Measurements from ENCODE around the gene PANX3. TPM values are rescaled to one million over a fixed set of nuclear protein-coding genes. Genes with fewer than 3 reads are reported as not detected.

Gene PANX3
- polyA plus RNA-seq, 1 of the 3 experiments (the other 2 are of a cell fraction), result not detected

DNA sequence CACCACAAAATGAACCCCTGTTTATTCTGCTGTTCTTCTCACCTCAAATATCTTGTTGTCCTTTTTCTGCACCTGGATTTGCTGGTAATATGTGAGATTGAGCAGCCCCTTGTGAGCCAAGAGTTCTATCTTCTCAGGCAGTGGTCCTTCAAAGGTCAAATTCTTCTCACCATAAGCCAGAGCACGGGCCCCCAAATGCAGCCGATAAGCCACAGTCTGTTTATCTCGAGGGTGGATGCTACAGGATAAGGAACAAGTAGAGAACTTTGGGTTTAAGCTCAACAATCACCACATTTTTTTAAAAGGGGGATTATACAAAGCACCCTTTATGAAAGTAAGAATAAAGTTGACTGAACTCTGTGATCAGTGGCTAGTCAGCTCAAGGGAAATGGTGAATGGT, 27.3 kb downstream of the PANX3 start (continued):
- TF ChIP-seq, protein P1, sequence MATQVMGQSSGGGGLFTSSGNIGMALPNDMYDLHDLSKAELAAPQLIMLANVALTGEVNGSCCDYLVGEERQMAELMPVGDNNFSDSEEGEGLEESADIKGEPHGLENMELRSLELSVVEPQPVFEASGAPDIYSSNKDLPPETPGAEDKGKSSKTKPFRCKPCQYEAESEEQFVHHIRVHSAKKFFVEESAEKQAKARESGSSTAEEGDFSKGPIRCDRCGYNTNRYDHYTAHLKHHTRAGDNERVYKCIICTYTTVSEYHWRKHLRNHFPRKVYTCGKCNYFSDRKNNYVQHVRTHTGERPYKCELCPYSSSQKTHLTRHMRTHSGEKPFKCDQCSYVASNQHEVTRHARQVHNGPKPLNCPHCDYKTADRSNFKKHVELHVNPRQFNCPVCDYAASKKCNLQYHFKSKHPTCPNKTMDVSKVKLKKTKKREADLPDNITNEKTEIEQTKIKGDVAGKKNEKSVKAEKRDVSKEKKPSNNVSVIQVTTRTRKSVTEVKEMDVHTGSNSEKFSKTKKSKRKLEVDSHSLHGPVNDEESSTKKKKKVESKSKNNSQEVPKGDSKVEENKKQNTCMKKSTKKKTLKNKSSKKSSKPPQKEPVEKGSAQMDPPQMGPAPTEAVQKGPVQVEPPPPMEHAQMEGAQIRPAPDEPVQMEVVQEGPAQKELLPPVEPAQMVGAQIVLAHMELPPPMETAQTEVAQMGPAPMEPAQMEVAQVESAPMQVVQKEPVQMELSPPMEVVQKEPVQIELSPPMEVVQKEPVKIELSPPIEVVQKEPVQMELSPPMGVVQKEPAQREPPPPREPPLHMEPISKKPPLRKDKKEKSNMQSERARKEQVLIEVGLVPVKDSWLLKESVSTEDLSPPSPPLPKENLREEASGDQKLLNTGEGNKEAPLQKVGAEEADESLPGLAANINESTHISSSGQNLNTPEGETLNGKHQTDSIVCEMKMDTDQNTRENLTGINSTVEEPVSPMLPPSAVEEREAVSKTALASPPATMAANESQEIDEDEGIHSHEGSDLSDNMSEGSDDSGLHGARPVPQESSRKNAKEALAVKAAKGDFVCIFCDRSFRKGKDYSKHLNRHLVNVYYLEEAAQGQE (IDR thresholded peaks at IDR 0.05; ENCODE audit: low read depth, low read length), result no peak

- no peak overlapping the region for H3K4me3 ChIP-seq (ENCODE audit: low read depth in 2 of 2, low read length in 1 of 2)
- no peak for TF ChIP-seq YY1 (IDR thresholded peaks at IDR 0.05; ENCODE audit: low read depth)
- TF ChIP-seq USF2 (IDR thresholded peaks at IDR 0.05; ENCODE audit: borderline replicate concordance, low read depth, low read length), result no peak
- TF ChIP-seq RAD21 (IDR thresholded peaks at IDR 0.05; ENCODE audit: low read length), result no peak
- TF ChIP-seq TAF1 (IDR thresholded peaks at IDR 0.05; ENCODE audit: borderline replicate concordance, low read depth, low read length), result no peak
- TF ChIP-seq ELF1 (IDR thresholded peaks at IDR 0.05), result no peak
- TF ChIP-seq JUND (IDR thresholded peaks at IDR 0.05), result no peak
- TF ChIP-seq MEF2A (IDR thresholded peaks at IDR 0.05; ENCODE audit: borderline replicate concordance, low read depth), result no peak
- no peak for TF ChIP-seq NFIC (IDR thresholded peaks at IDR 0.05; ENCODE audit: borderline replicate concordance)
- no peak for TF ChIP-seq POLR2AphosphoS5 (IDR thresholded peaks at IDR 0.05; ENCODE audit: low read depth, low read length)
- H3K4me2 ChIP-seq, result no peak overlapping the region
- no peaks in the 10 kb centered on the region for H3K9me2 ChIP-seq
- H3K79me2 ChIP-seq (ENCODE audit: insufficient read depth), result no peaks in the 10 kb centered on the region
- H3K9me3 ChIP-seq, result no peaks in the 10 kb centered on the region
- no peak overlapping the region for H2AFZ ChIP-seq (ENCODE audit: low read depth)
- DNase-seq, result no peak
- H3K4me1 ChIP-seq (ENCODE audit: control insufficient read depth in 1 of 2, insufficient read depth in 2 of 2, low read depth in 1 of 2, low read length in 1 of 2), result 0 out of 4 replicates have a peak, but pooled peaks cover 0 to 7% of the 10 kb centered on the region in 2 experiments
- peaks cover 20 to 53% of the 10 kb centered on the region in 2 experiments for H3K36me3 ChIP-seq (replicated peaks in 1 of 2; ENCODE audit: control insufficient read depth in 1 of 2, insufficient read depth in 2 of 2, low read length in 1 of 2)
- no peak overlapping the region for H3K9ac ChIP-seq
- no peaks in the 10 kb centered on the region for H3K27me3 ChIP-seq (ENCODE audit: insufficient read depth)
- H3K27ac ChIP-seq (ENCODE audit: low read depth in 2 of 2, low read length in 1 of 2), result no peak overlapping the region
- WGBS (ENCODE audit: low lambda C conversion rate), result 91% methylated on average over 1 of the region's 1 CpG
- POLR2A ChIA-PET, result no interaction called here
- H4K20me1 ChIP-seq (ENCODE audit: insufficient read depth), result no peaks in the 10 kb centered on the region
- CTCF ChIA-PET, result interaction anchor here (1.3 to 6.7 kb wide), 7 partner anchors 9 to 227 kb away, joined by 3 to 40 read pairs (median 5); partner anchors contain the start of gene ESAM
- peaks cover 19% of the 10 kb centered on the region for H3F3A ChIP-seq (replicated peaks; ENCODE audit: insufficient read depth)
Observed at GRCh38 chr11:124639186-124639585, 28.0 kb downstream of the PANX3 start.

DNA sequence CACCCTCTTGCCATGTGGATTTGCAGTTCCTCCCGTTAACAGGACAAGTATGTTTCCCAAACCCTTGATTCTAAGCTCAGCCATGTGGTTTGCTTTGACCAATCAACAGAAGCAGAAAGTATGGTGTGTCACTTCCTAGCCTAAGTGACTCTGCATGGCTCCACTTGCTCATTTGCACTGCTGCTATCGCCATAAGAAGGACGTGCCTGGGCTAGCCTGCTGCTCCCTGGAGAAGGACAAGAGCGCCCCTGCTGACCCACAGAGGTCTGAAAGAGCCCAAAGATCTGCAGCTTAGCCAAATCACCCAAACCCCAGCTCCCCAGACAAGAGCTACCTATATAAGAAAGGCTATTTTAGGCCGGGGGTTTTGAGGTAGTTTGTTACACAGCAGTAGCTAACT, 29.4 kb downstream of the PANX3 start:
- WGBS (ENCODE audit: low lambda C conversion rate), result 100% methylated on average over 5 of the region's 5 CpGs
- Histone ChIP-seq H3K36me3 (replicated peaks in 1 of 2; ENCODE audit: control insufficient read depth in 1 of 2, insufficient read depth in 2 of 2, low read length in 1 of 2) (peaks cover 12 to 39% of the 10 kb centered on the region in 2 experiments), H3K27me3 (ENCODE audit: insufficient read depth) (no peaks in the 10 kb centered on the region), H2AFZ (ENCODE audit: low read depth) (no peak overlapping the region), H3K4me2 (no peak overlapping the region), H4K20me1 (ENCODE audit: insufficient read depth) (no peaks in the 10 kb centered on the region), H3F3A (replicated peaks; ENCODE audit: insufficient read depth) (peaks cover 24% of the 10 kb centered on the region), H3K9me2 (no peaks in the 10 kb centered on the region), H3K9ac (no peak overlapping the region), H3K9me3 (no peaks in the 10 kb centered on the region), H3K4me3 (ENCODE audit: low read depth in 2 of 2, low read length in 1 of 2) (no peak overlapping the region), H3K79me2 (ENCODE audit: insufficient read depth) (no peaks in the 10 kb centered on the region), H3K4me1 (ENCODE audit: control insufficient read depth in 1 of 2, insufficient read depth in 2 of 2, low read depth in 1 of 2, low read length in 1 of 2) (peaks cover 3 to 7% of the 10 kb centered on the region in 2 experiments; a peak in 1 of 4 replicates), H3K27ac (ENCODE audit: low read depth in 2 of 2, low read length in 1 of 2) (no peak overlapping the region)
- CTCF ChIA-PET, result interaction anchor here (0.9 to 6.7 kb wide), 8 partner anchors 21 to 235 kb away, joined by 3 to 40 read pairs (median 6); partner anchors contain the start of gene ESAM
- DNase-seq, result no peak
- POLR2A ChIA-PET, result no interaction called here
- no peak for TF ChIP-seq RFX5 (IDR thresholded peaks at IDR 0.05; ENCODE audit: low read length)
- TF ChIP-seq RXRA (IDR thresholded peaks at IDR 0.05; ENCODE audit: borderline replicate concordance, low read depth), result no peak
- TF ChIP-seq, protein P2, sequence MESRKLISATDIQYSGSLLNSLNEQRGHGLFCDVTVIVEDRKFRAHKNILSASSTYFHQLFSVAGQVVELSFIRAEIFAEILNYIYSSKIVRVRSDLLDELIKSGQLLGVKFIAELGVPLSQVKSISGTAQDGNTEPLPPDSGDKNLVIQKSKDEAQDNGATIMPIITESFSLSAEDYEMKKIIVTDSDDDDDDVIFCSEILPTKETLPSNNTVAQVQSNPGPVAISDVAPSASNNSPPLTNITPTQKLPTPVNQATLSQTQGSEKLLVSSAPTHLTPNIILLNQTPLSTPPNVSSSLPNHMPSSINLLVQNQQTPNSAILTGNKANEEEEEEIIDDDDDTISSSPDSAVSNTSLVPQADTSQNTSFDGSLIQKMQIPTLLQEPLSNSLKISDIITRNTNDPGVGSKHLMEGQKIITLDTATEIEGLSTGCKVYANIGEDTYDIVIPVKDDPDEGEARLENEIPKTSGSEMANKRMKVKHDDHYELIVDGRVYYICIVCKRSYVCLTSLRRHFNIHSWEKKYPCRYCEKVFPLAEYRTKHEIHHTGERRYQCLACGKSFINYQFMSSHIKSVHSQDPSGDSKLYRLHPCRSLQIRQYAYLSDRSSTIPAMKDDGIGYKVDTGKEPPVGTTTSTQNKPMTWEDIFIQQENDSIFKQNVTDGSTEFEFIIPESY (IDR thresholded peaks at IDR 0.05; ENCODE audit: borderline replicate concordance, low read depth), result no peak
- TF ChIP-seq RAD21 (IDR thresholded peaks at IDR 0.05; ENCODE audit: low read length), result no peak
- no peak for TF ChIP-seq NFIC (IDR thresholded peaks at IDR 0.05; ENCODE audit: borderline replicate concordance)
- TF ChIP-seq, protein P3, sequence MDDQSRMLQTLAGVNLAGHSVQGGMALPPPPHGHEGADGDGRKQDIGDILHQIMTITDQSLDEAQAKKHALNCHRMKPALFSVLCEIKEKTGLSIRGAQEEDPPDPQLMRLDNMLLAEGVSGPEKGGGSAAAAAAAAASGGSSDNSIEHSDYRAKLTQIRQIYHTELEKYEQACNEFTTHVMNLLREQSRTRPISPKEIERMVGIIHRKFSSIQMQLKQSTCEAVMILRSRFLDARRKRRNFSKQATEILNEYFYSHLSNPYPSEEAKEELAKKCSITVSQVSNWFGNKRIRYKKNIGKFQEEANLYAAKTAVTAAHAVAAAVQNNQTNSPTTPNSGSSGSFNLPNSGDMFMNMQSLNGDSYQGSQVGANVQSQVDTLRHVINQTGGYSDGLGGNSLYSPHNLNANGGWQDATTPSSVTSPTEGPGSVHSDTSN (IDR thresholded peaks at IDR 0.05), result no peak
- no peak for TF ChIP-seq USF2 (IDR thresholded peaks at IDR 0.05; ENCODE audit: borderline replicate concordance, low read depth, low read length)
- TF ChIP-seq MEF2A (IDR thresholded peaks at IDR 0.05; ENCODE audit: borderline replicate concordance, low read depth), result no peak
- TF ChIP-seq USF1 (IDR thresholded peaks at IDR 0.05; ENCODE audit: borderline replicate concordance, low read depth), result no peak
- TF ChIP-seq FOXM1 (IDR thresholded peaks at IDR 0.05; ENCODE audit: low read depth), result no peak

Data from SK-N-SH (cell line).